H1 (cell line): Measurements from ENCODE around the gene ATP13A3. TPM values are rescaled to one million over a fixed set of nuclear protein-coding genes. Genes with fewer than 3 reads are reported as not detected.
A peak's percentile ranks its signal among the peaks of the same experiment; 100 is the strongest.

ENCODE experiments used
- CTCF ChIA-PET: fragments of 300-600 bp; sonication (Branson Sonifier 250); formaldehyde crosslinking; loops from one replicate; lab custom pipeline; 2021; ENCODE audit not compliant: partially characterized antibody; lab: Charles Lee
- POLR2A ChIA-PET: fragments of 300-600 bp; sonication (Branson Sonifier 250); formaldehyde crosslinking; loops from one replicate; lab custom pipeline; 2021; ENCODE audit warnings: inconsistent platforms; ENCODE audit not compliant: partially characterized antibody; lab: Charles Lee
- DNase-seq, 2 experiments: peaks; one replicate each; pipeline versions ENCODE4 v3.0.0 to v3.0.0-alpha.2; 2010 to 2022; ENCODE audit warnings: low spot score in 2 of 2, low read depth in 1 of 2, mixed read lengths in 1 of 2
- FAIRE-seq: peaks from 2 replicates; lab custom pipeline; 2011; peaks lifted over from hg19 to GRCh38; lab: Jason Lieb, UNC
- H2AFZ ChIP-seq: 2 replicates; pipeline ENCODE4 v1.8.1; 2012; ENCODE audit warnings: low read length, inconsistent platforms
- H2AK5ac ChIP-seq: 2 replicates; pipeline ENCODE4 v1.6.1; 2013; ENCODE audit warnings: low read depth, low read length
- H2BK120ac ChIP-seq: replicated peaks from 2 replicates; pipeline ENCODE3; 2013; ENCODE audit warnings: low read depth, low read length, inconsistent platforms
- H2BK12ac ChIP-seq: 2 replicates; pipeline ENCODE4 v1.6.1; 2013; ENCODE audit warnings: low read depth, low read length
- H2BK15ac ChIP-seq: 2 replicates; pipeline ENCODE4 v1.6.1; 2013; ENCODE audit warnings: low read length
- H2BK20ac ChIP-seq: 2 replicates; pipeline ENCODE4 v1.6.1; 2013; ENCODE audit warnings: low read length
- H2BK5ac ChIP-seq: 2 replicates; pipeline ENCODE4 v1.6.1; 2013; ENCODE audit warnings: low read depth, low read length
- H3K14ac ChIP-seq: 2 replicates; pipeline ENCODE4 v1.6.1; 2013; ENCODE audit warnings: inconsistent platforms; ENCODE audit not compliant: insufficient read length
- H3K18ac ChIP-seq: 2 replicates; pipeline ENCODE4 v1.6.1; 2013; ENCODE audit warnings: low read length; ENCODE audit errors: extremely low read depth
- H3K23ac ChIP-seq: 2 replicates; pipeline ENCODE4 v1.6.1; 2013; ENCODE audit warnings: inconsistent platforms; ENCODE audit not compliant: insufficient read length
- H3K23me2 ChIP-seq: 2 replicates; pipeline ENCODE4 v1.6.1; 2013; ENCODE audit warnings: low read depth, low read length
- H3K27ac ChIP-seq: 2 replicates; pipeline ENCODE4 v1.6.1; 2011; ENCODE audit warnings: low read depth, low read length, inconsistent platforms
- H3K27me3 ChIP-seq, 4 experiments: replicated peaks in 1 of 4; 1 replicate in 1 of 4; 2 replicates in 3 of 4; pipeline versions ENCODE4 v1.6.1 to v1.8.1; 2011 to 2013; ENCODE audit warnings: low read length in 3 of 4, mild to moderate bottlenecking in 3 of 4, inconsistent platforms in 2 of 4, mixed read lengths in 2 of 4, moderate library complexity in 1 of 4; ENCODE audit not compliant: control insufficient read depth in 3 of 4, insufficient read depth in 3 of 4; ENCODE audit errors: extremely low read depth in 1 of 4
- H3K36me3 ChIP-seq, 4 experiments: 2 replicates each; pipeline versions ENCODE4 v1.6.1 to v1.8.1; 2011 to 2013; ENCODE audit warnings: mild to moderate bottlenecking in 4 of 4, low read length in 3 of 4, moderate library complexity in 2 of 4, control low read depth in 1 of 4, inconsistent platforms in 1 of 4; ENCODE audit not compliant: insufficient read depth in 4 of 4, control insufficient read depth in 2 of 4
- H3K4ac ChIP-seq: replicated peaks from 2 replicates; pipeline ENCODE3; 2013; ENCODE audit warnings: low read length, low read depth, mixed read lengths, inconsistent platforms; ENCODE audit not compliant: insufficient read length
- H3K4me1 ChIP-seq, 4 experiments: replicated peaks in 1 of 4; 1 replicate in 1 of 4; 2 replicates in 3 of 4; pipeline versions ENCODE4 v1.6.1 to v1.8.1; 2011 to 2013; ENCODE audit warnings: low read length in 3 of 4, inconsistent platforms in 2 of 4, mixed read lengths in 1 of 4; ENCODE audit not compliant: insufficient read depth in 4 of 4, control insufficient read depth in 3 of 4
- H3K4me2 ChIP-seq, 2 experiments: 2 replicates each; pipeline versions ENCODE4 v1.6.1 to v1.8.1; 2011 to 2013; ENCODE audit warnings: low read depth in 2 of 2, low read length in 2 of 2, control low read depth in 1 of 2, inconsistent platforms in 1 of 2, mild to moderate bottlenecking in 1 of 2; ENCODE audit not compliant: insufficient read depth in 1 of 2
- H3K4me3 ChIP-seq, 4 experiments: fragments of 200-600, 300-600 bp in 1 of 4; sonication (generic), shearing (Covaris generic), sonication (Bioruptor Twin) in 1 of 4; 2 replicates each; pipeline versions ENCODE4 v1.5.1 to v1.8.1; 2011 to 2016; ENCODE audit warnings: low read length in 4 of 4, low read depth in 3 of 4, control low read depth in 2 of 4, inconsistent platforms in 2 of 4, mild to moderate bottlenecking in 2 of 4, mixed read lengths in 1 of 4, moderate library complexity in 1 of 4; ENCODE audit not compliant: insufficient read depth in 2 of 4; ENCODE audit errors: extremely low read depth in 1 of 4
- H3K56ac ChIP-seq: replicated peaks from 2 replicates; pipeline ENCODE3; 2013; ENCODE audit warnings: low read depth, mild to moderate bottlenecking, mixed read lengths, low read length, inconsistent platforms; ENCODE audit not compliant: insufficient read length
- H3K79me1 ChIP-seq: 2 replicates; pipeline ENCODE4 v1.6.1; 2013; ENCODE audit warnings: low read depth, low read length, control low read depth
- H3K79me2 ChIP-seq, 2 experiments: 2 replicates each; pipeline versions ENCODE4 v1.6.1 to v1.8.1; 2012 to 2013; ENCODE audit warnings: low read length in 2 of 2, mild to moderate bottlenecking in 2 of 2, inconsistent platforms in 1 of 2; ENCODE audit not compliant: insufficient read depth in 2 of 2, control insufficient read depth in 1 of 2
- H3K9ac ChIP-seq, 4 experiments: replicated peaks in 1 of 4; 1 replicate in 1 of 4; 2 replicates in 3 of 4; pipeline versions ENCODE4 v1.6.1 to v1.8.1; 2011 to 2013; ENCODE audit warnings: low read depth in 3 of 4, low read length in 3 of 4, control low read depth in 2 of 4, mild to moderate bottlenecking in 2 of 4, moderate library complexity in 2 of 4, inconsistent platforms in 1 of 4; ENCODE audit errors: extremely low read depth in 1 of 4
- H3K9me3 ChIP-seq, 2 experiments: 2 replicates each; pipeline versions ENCODE4 v1.6.1 to v1.8.1; 2012 to 2013; ENCODE audit warnings: mild to moderate bottlenecking in 2 of 2, moderate library complexity in 2 of 2, control low read depth in 1 of 2, inconsistent platforms in 1 of 2, low read depth in 1 of 2, low read length in 1 of 2, mixed read lengths in 1 of 2; ENCODE audit not compliant: insufficient read depth in 2 of 2
- H4K20me1 ChIP-seq, 2 experiments: replicated peaks in 1 of 2; 2 replicates each; pipeline versions ENCODE3 to v1.8.1; 2011 to 2013; ENCODE audit warnings: inconsistent platforms in 2 of 2, low read length in 2 of 2, mild to moderate bottlenecking in 1 of 2; ENCODE audit not compliant: insufficient read depth in 2 of 2, control insufficient read depth in 1 of 2
- H4K5ac ChIP-seq: 2 replicates; pipeline ENCODE4 v1.6.1; 2013; ENCODE audit warnings: low read length, low read depth, mixed read lengths, inconsistent platforms; ENCODE audit not compliant: insufficient read length
- H4K8ac ChIP-seq: 2 replicates; pipeline ENCODE4 v1.8.0; 2013; ENCODE audit warnings: mild to moderate bottlenecking, moderate library complexity, low read length, inconsistent platforms; ENCODE audit not compliant: insufficient read depth; ENCODE audit errors: extremely low read depth
- H4K91ac ChIP-seq: replicated peaks from 2 replicates; pipeline ENCODE3; 2013; ENCODE audit warnings: low read length, mixed read lengths, inconsistent platforms; ENCODE audit not compliant: insufficient read length
- TCF12 ChIP-seq: IDR thresholded peaks from 2 replicates; pipeline ENCODE4 v1.6.1; 2011; ENCODE audit warnings: low read depth, mild to moderate bottlenecking, low read length
- ZNF274 ChIP-seq: IDR thresholded peaks from 2 replicates; pipeline ENCODE4 v1.7.0; 2012; ENCODE audit warnings: low read length, borderline replicate concordance; ENCODE audit errors: extremely low read depth
- WGBS, 2 experiments: shearing (Covaris generic) in 1 of 2; methylation state at CpG; one replicate each; pipeline versions ENCODE4 v1.1.6 to v1.1.7; 2013 to 2015; ENCODE audit warnings: low lambda C conversion rate in 2 of 2, mixed read lengths in 2 of 2, inconsistent platforms in 1 of 2, low coverage in 1 of 2, missing lambda C conversion rate in 1 of 2; ENCODE audit not compliant: insufficient replicate concordance in 2 of 2, insufficient coverage in 1 of 2, insufficient read length in 1 of 2; ENCODE audit errors: extremely low coverage in 1 of 2, missing lambda C conversion rate in 1 of 2; 5-methylcytosine and 5-hydroxymethylcytosine counted together
- polyA plus RNA-seq, 7 experiments: library from polyadenylated mRNA; depleted of rRNA in 3 of 7; stranded (reverse) in 5 of 7; unstranded in 2 of 7; fragments of >200 nt in 5 of 7; fragments of 200-250 nt in 2 of 7; gene quantifications; 1 replicate in 5 of 7; 2 replicates in 1 of 7; 4 replicates in 1 of 7; pipeline versions ENCODE4 v1.2.1 to v1.2.3, GENCODE V29; 2011 to 2013; ENCODE audit warnings: missing spikeins in 2 of 7, mixed read lengths in 2 of 7
- total RNA-seq: library from RNA; stranded (reverse); fragmentation: NEBNext Ultra II Directional; extraction: Animal tissue kit (Norgen Biotek cat#: 25700); gene quantifications from 2 replicates; pipeline ENCODE4 v1.2.1, GENCODE V29; 2021

The ATP13A3 gene
- total and polyA plus RNA-seq, 2 of the 8 experiments (the other 6 are each of a cell fraction or from before 2014, with no cell fraction given) = 18.6 to 92.2 TPM

GRCh38 chr3:194373899-194374298 is 112.9 kb downstream of the ATP13A3 start:
- CTCF ChIA-PET = interaction anchor here (1.0 kb wide), 1 partner anchor 14 kb away, joined by 4 read pairs; no protein-coding TSS in a partner anchor
- POLR2A ChIA-PET = interaction anchor here (1.0 kb wide), 1 partner anchor 130 kb away, joined by 4 read pairs; no protein-coding TSS in a partner anchor
- no peak for DNase-seq

More at GRCh38 chr3:194373899-194374298, 112.9 kb downstream of the ATP13A3 start:
- Histone ChIP-seq H4K91ac (no peak overlapping the region), H3K27me3 (peaks cover 0 to 5% (median 2%) of the 10 kb centered on the region in 4 experiments; a peak in 3 of 7 replicates), H2BK5ac (no peak overlapping the region), H3K27ac (no peak overlapping the region), H4K5ac (no peak overlapping the region), H2BK120ac (peak overlapping the region; percentile 18), H3K56ac (no peak overlapping the region), H3K36me3 (no peaks in the 10 kb centered on the region), H2AK5ac (no peak overlapping the region), H2BK20ac (no peak overlapping the region), H3K18ac (no peak overlapping the region), H3K4me1 (peaks cover 0 to 29% (median 8%) of the 10 kb centered on the region in 4 experiments), H2BK12ac (no peak overlapping the region), H2AFZ (no peak overlapping the region), H3K9ac (no peak overlapping the region), H3K23ac (no peak overlapping the region), H4K20me1 (no peaks in the 10 kb centered on the region), H3K4ac (no peak overlapping the region), H4K8ac (no peak overlapping the region), H3K14ac (no peak overlapping the region), H3K4me3 (no peak overlapping the region), H2BK15ac (no peak overlapping the region), H3K9me3 (no peaks in the 10 kb centered on the region), H3K79me2 (no peaks in the 10 kb centered on the region), H3K23me2 (peaks cover 2% of the 10 kb centered on the region; the same call in 1 of the 2 replicates), H3K79me1 (no peaks in the 10 kb centered on the region), H3K4me2 (no peak overlapping the region)
- 83% methylated on average over 8 of the region's 8 CpGs; no CpG with 5 or more reads in 1 of the 2 experiments for WGBS, 2 experiments
- TF ChIP-seq ZNF274 (no peak), TCF12 (no peak)
- FAIRE-seq = no peak
